ENCODE data around the gene VPS8.

DNA sequence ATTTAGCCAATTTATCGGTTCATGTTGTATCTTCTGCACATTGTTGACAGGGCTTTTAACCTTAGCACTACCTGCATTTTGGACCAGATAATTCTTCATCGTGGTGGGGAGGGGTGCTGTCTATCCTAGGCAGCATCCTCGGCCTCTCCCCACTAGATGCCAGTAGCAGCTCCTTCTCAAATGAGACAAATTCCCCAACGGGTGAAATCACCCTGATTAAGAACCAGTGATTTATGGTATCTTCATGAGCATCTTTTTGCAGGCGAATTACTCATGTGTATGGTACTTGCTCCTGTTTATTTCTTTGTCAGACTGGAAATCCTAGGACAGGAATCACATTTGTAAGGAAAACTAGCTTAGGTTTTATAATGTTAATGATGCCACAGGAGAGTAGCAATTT is 272.9 kb downstream of the VPS8 start:
- TF ChIP-seq POLR2A (IDR thresholded peaks at IDR 0.05; ENCODE audit: low read length) (no peak), GATA1 (IDR thresholded peaks at IDR 0.05; ENCODE audit: low read depth, low read length) (no peak)

Measured in erythroblast (primary cell).